ENCODE data around the gene C12orf57. TPM values are rescaled to one million over a fixed set of nuclear protein-coding genes. Genes with fewer than 3 reads are reported as not detected.
A peak's percentile ranks its signal among the peaks of the same experiment; 100 is the strongest.

C12orf57 gene
- total RNA-seq, 1 experiment from 2014 or later, result 111 TPM

- H3K4me1 ChIP-seq, result peaks cover 11% of the 10 kb centered on the region
- no peaks in the 10 kb centered on the region for H3K27me3 Mint-ChIP-seq (ENCODE audit: insufficient read depth, unreplicated experiment)
- peak; percentile 97 for DNase-seq
- ChIA-PET POLR2A (interaction anchor here (0.5 to 1.3 kb wide), 20 partner anchors 8 to 760 kb away, joined by 3 to 20 read pairs (median 5); partner anchors contain the start of genes ATN1, CDCA3, SPSB2 and USP5), CTCF (interaction anchor here (0.6 to 3.0 kb wide), 20 partner anchors 9 to 736 kb away, joined by 3 to 56 read pairs (median 4); partner anchors contain the start of genes ATN1, CDCA3, GAPDH and SPSB2)
- H3K36me3 Mint-ChIP-seq (ENCODE audit: insufficient read depth, unreplicated experiment), result peaks cover 93% of the 10 kb centered on the region
- TSS peak; percentile 88 for BruUV-seq (replicated peaks)
- H3K27ac Mint-ChIP-seq (ENCODE audit: unreplicated experiment), result peak overlapping the region; percentile 92
- H3K4me3 Mint-ChIP-seq (ENCODE audit: unreplicated experiment), result peak overlapping the region; percentile 73
- no peaks in the 10 kb centered on the region for H3K9me3 ChIP-seq
- H3K27me3 ChIP-seq (replicated peaks; ENCODE audit: control insufficient read depth, insufficient read depth, low read length), result no peaks in the 10 kb centered on the region
- TF ChIP-seq, protein P1, sequence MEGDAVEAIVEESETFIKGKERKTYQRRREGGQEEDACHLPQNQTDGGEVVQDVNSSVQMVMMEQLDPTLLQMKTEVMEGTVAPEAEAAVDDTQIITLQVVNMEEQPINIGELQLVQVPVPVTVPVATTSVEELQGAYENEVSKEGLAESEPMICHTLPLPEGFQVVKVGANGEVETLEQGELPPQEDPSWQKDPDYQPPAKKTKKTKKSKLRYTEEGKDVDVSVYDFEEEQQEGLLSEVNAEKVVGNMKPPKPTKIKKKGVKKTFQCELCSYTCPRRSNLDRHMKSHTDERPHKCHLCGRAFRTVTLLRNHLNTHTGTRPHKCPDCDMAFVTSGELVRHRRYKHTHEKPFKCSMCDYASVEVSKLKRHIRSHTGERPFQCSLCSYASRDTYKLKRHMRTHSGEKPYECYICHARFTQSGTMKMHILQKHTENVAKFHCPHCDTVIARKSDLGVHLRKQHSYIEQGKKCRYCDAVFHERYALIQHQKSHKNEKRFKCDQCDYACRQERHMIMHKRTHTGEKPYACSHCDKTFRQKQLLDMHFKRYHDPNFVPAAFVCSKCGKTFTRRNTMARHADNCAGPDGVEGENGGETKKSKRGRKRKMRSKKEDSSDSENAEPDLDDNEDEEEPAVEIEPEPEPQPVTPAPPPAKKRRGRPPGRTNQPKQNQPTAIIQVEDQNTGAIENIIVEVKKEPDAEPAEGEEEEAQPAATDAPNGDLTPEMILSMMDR (IDR thresholded peaks at IDR 0.05; ENCODE audit: insufficient read depth in 1 of 2, low read depth in 1 of 2, low read length in 1 of 2, severe bottlenecking in 1 of 2, unreplicated experiment in 1 of 2), result peak; percentile 98 to 99
- H3K4me1 Mint-ChIP-seq (ENCODE audit: low read depth, unreplicated experiment), result peaks cover 25% of the 10 kb centered on the region
- H3K36me3 ChIP-seq (ENCODE audit: control insufficient read depth, insufficient read depth, low read length), result peaks cover 12% of the 10 kb centered on the region
- H3K4me3 ChIP-seq (ENCODE audit: low read depth, low read length), result peak overlapping the region; percentile 55
- no peaks in the 10 kb centered on the region for H3K9me3 Mint-ChIP-seq (ENCODE audit: unreplicated experiment)
- intact Hi-C loops (cut with micrococcal nuclease; ENCODE audit: unreplicated experiment), result loop anchor here (1.0 kb wide), 3 partner anchors 13 to 68 kb away; partner anchors contain the start of gene SPSB2
These were observed 6.1 kb upstream of the C12orf57 start for GRCh38 chr12:6937481-6938352.

DNA sequence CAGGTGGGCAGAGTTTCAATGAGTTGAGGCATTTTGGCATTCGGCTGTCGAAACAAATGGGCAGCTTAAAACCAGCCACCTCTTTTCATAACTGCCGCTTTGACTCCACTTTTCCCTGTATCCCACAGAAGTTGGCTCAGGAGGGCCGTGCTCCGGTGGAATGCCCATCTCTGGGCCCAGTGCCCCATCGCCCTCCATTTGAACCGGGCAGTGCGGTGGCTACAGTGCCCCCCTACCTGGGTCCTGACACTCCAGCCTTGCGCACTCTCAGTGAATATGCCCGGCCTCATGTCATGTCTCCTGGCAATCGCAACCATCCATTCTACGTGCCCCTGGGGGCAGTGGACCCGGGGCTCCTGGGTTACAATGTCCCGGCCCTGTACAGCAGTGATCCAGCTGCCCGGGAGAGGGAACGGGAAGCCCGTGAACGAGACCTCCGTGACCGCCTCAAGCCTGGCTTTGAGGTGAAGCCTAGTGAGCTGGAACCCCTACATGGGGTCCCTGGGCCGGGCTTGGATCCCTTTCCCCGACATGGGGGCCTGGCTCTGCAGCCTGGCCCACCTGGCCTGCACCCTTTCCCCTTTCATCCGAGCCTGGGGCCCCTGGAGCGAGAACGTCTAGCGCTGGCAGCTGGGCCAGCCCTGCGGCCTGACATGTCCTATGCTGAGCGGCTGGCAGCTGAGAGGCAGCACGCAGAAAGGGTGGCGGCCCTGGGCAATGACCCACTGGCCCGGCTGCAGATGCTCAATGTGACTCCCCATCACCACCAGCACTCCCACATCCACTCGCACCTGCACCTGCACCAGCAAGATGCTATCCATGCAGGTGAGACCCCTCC lies 5.2 kb upstream of the C12orf57 start:
- H3K9me3 ChIP-seq, result no peaks in the 10 kb centered on the region
- POLR2A ChIA-PET, result interaction anchor here (0.6 to 1.3 kb wide), 18 partner anchors 8 to 759 kb away, joined by 3 to 20 read pairs (median 5); partner anchors contain the start of genes ATN1, CDCA3, SPSB2 and USP5
- H3K4me1 ChIP-seq, result peaks cover 17% of the 10 kb centered on the region
- peaks cover 31% of the 10 kb centered on the region for H3K4me1 Mint-ChIP-seq (ENCODE audit: low read depth, unreplicated experiment)
- H3K4me3 ChIP-seq (ENCODE audit: low read depth, low read length), result peak overlapping the region; percentile 55
- peak overlapping the region; percentile 73 for H3K4me3 Mint-ChIP-seq (ENCODE audit: unreplicated experiment)
- TF ChIP-seq, protein P1 (IDR thresholded peaks at IDR 0.05; ENCODE audit: insufficient read depth in 1 of 2, low read depth in 1 of 2, low read length in 1 of 2, severe bottlenecking in 1 of 2, unreplicated experiment in 1 of 2), result no peak
- H3K36me3 Mint-ChIP-seq (ENCODE audit: insufficient read depth, unreplicated experiment), result peaks cover 98% of the 10 kb centered on the region
- CTCF ChIA-PET, result interaction anchor here (0.6 to 3.0 kb wide), 17 partner anchors 8 to 737 kb away, joined by 3 to 56 read pairs (median 8); partner anchors contain the start of genes ATN1, CDCA3, GAPDH and SPSB2
- H3K27me3 ChIP-seq (replicated peaks; ENCODE audit: control insufficient read depth, insufficient read depth, low read length), result no peaks in the 10 kb centered on the region
- BruUV-seq (replicated peaks), result TSS peak; percentile 18
- peaks cover 12% of the 10 kb centered on the region for H3K36me3 ChIP-seq (ENCODE audit: control insufficient read depth, insufficient read depth, low read length)
- H3K27me3 Mint-ChIP-seq (ENCODE audit: insufficient read depth, unreplicated experiment), result peaks cover 3% of the 10 kb centered on the region
- intact Hi-C loops (cut with micrococcal nuclease; ENCODE audit: unreplicated experiment), result loop anchor here (1.0 kb wide), 2 partner anchors 14 to 69 kb away; no protein-coding TSS in a partner anchor
- peak overlapping the region; percentile 92 for H3K27ac Mint-ChIP-seq (ENCODE audit: unreplicated experiment)
- no peak for DNase-seq
- H3K9me3 Mint-ChIP-seq (ENCODE audit: unreplicated experiment), result no peaks in the 10 kb centered on the region

Measured in Caco-2 (cell line).